Gastroesophageal sphincter (tissue), 3 donors: Measurements from ENCODE around the gene IFI16.

Experiments
- EP300 ChIP-seq: sonication (generic); formaldehyde crosslinking; IDR thresholded peaks from one replicate; pipeline ENCODE4 v1.6.1; 2017; ENCODE audit warnings: antibody characterized with exemption, mild to moderate bottlenecking
- POLR2AphosphoS5 ChIP-seq: sonication (generic); formaldehyde crosslinking; IDR thresholded peaks from one replicate; pipeline ENCODE4 v1.6.1; 2017; ENCODE audit warnings: antibody characterized with exemption
- TF ChIP-seq, protein P1 (sequence below), 4 experiments: fragments of 200-600 bp in 2 of 4; fragments of 450-650 bp in 2 of 4; sonication (generic) in 1 of 4; IDR thresholded peaks; one replicate each; pipeline ENCODE4 v1.5.1; 2017 to 2019; ENCODE audit warnings: antibody characterized with exemption in 4 of 4, mild to moderate bottlenecking in 2 of 4, moderate library complexity in 2 of 4

DNA sequence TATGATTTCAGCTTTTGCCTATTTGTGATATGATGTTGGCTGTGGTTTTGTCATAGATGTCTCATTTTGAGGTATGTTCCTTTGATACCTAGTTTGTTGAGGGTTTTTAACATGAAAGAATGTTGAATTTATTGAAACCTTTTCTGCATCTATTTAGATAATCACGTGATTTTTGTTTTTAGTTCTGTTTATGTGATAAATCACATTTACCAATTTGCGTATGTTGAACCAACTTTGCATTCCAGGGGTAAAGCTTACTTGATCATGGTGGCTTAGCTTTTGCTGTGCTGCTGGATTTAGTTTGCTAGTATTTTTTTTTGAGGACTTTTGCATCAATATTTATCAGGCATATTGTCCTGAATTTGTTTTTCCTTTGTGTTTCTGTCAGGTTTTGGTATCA, 26.5 kb upstream of the IFI16 start:
- TF ChIP-seq POLR2AphosphoS5 (no peak), EP300 (no peak)
- TF ChIP-seq, protein P1, sequence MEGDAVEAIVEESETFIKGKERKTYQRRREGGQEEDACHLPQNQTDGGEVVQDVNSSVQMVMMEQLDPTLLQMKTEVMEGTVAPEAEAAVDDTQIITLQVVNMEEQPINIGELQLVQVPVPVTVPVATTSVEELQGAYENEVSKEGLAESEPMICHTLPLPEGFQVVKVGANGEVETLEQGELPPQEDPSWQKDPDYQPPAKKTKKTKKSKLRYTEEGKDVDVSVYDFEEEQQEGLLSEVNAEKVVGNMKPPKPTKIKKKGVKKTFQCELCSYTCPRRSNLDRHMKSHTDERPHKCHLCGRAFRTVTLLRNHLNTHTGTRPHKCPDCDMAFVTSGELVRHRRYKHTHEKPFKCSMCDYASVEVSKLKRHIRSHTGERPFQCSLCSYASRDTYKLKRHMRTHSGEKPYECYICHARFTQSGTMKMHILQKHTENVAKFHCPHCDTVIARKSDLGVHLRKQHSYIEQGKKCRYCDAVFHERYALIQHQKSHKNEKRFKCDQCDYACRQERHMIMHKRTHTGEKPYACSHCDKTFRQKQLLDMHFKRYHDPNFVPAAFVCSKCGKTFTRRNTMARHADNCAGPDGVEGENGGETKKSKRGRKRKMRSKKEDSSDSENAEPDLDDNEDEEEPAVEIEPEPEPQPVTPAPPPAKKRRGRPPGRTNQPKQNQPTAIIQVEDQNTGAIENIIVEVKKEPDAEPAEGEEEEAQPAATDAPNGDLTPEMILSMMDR (IDR thresholded peaks at IDR 0.05): no peak
